ENCODE measurements around the gene STK10. TPM values are rescaled to one million over a fixed set of nuclear protein-coding genes. Genes with fewer than 3 reads are reported as not detected.

STK10 gene
- total RNA-seq, 2 donors from 2014 or later = 25.6 to 39.2 TPM

- ATAC-seq (ENCODE audit: insufficient number of reproducible peaks, low FRiP score, low read depth) (no peak), DNase-seq (ENCODE audit: low spot score) (no peak)
- Histone ChIP-seq H3K27me3 (replicated peaks; ENCODE audit: insufficient read depth) (no peaks in the 10 kb centered on the region), H3K4me1 (ENCODE audit: control insufficient read depth in 1 of 2, low read depth in 2 of 2) (no peaks in the 10 kb centered on the region), H3K36me3 (peaks cover 8% of the 10 kb centered on the region), H3K27ac (no peak overlapping the region), H3K9me3 (no peaks in the 10 kb centered on the region), H3K4me3 (no peak overlapping the region)
- no peak for TF ChIP-seq CTCF (IDR thresholded peaks at IDR 0.05)
These were observed 94.1 kb downstream of the STK10 start for GRCh38 chr5:172093965-172094364.

- no peaks in the 10 kb centered on the region for H3K9me3 ChIP-seq
- H3K36me3 ChIP-seq = peaks cover 8% of the 10 kb centered on the region
- no peak for TF ChIP-seq CTCF (IDR thresholded peaks at IDR 0.05)
- DNase-seq (ENCODE audit: low spot score) (no peak), ATAC-seq (ENCODE audit: insufficient number of reproducible peaks, low FRiP score, low read depth) (no peak)
- H3K27ac ChIP-seq = no peak overlapping the region
- no peaks in the 10 kb centered on the region for H3K27me3 ChIP-seq (replicated peaks; ENCODE audit: insufficient read depth)
- H3K4me1 ChIP-seq (ENCODE audit: control insufficient read depth in 1 of 2, low read depth in 2 of 2) = no peaks in the 10 kb centered on the region
- no peak overlapping the region for H3K4me3 ChIP-seq
These were observed 94.5 kb downstream of the STK10 start for GRCh38 chr5:172093559-172093958.

DNA sequence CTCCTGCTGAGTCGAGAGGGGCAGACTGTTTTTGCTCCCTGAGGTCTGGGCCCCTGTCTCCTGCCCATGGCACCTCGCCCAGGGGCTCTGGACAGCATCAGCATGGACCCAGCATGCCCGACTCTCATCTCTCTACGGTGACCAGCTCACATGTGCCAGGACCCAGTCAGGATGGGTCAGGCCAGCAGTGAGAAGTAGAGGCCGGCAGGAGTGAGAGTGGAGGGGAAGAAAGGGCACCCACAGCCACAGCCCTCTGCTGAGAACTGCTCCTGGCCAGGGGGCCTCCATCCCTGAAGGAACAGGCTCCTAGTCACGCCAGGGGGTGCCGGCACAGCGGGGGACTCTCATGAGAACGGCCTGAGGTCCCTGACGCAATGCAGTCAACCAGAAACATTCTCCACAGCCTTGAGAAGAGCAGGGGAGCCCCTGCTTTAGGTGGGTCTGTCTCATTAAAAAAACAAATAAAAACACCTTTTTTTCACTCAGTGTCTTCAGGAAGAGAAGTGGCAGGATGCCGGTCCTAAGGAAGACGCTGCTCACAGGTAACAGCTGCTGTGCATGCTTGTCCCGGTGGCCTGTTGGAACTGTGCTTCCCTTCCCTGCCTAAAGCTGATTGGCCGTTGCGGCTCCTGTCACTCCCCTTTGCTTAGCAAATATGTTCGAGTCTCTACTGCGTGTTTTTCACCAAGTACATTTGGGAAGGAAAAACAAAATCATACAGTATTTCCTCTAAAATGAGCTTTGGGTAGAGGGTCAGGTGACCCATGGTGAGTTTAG, 95.9 kb downstream of the STK10 start:
- H3K9me3 ChIP-seq = no peaks in the 10 kb centered on the region
- no peak overlapping the region for H3K27ac ChIP-seq
- no peak overlapping the region for H3K4me3 ChIP-seq
- H3K27me3 ChIP-seq (replicated peaks; ENCODE audit: insufficient read depth) = no peaks in the 10 kb centered on the region
- no peak for TF ChIP-seq CTCF (IDR thresholded peaks at IDR 0.05)
- H3K36me3 ChIP-seq = peaks cover 8% of the 10 kb centered on the region
- H3K4me1 ChIP-seq (ENCODE audit: control insufficient read depth in 1 of 2, low read depth in 2 of 2) = no peaks in the 10 kb centered on the region
- no peak for ATAC-seq (ENCODE audit: insufficient number of reproducible peaks, low FRiP score, low read depth)
- no peak for DNase-seq (ENCODE audit: low spot score)

- Histone ChIP-seq H3K36me3 (peaks cover 8% of the 10 kb centered on the region), H3K27me3 (replicated peaks; ENCODE audit: insufficient read depth) (no peaks in the 10 kb centered on the region), H3K4me3 (no peak overlapping the region), H3K27ac (no peak overlapping the region), H3K4me1 (ENCODE audit: control insufficient read depth in 1 of 2, low read depth in 2 of 2) (no peaks in the 10 kb centered on the region), H3K9me3 (no peaks in the 10 kb centered on the region)
- no peak for DNase-seq (ENCODE audit: low spot score)
- ATAC-seq (ENCODE audit: insufficient number of reproducible peaks, low FRiP score, low read depth) = no peak
- no peak for TF ChIP-seq CTCF (IDR thresholded peaks at IDR 0.05)
These were observed 97.0 kb downstream of the STK10 start for GRCh38 chr5:172090976-172091547.

GRCh38 chr5:172089298-172090117, 98.5 kb downstream of the STK10 start:
- ATAC-seq (ENCODE audit: insufficient number of reproducible peaks, low FRiP score, low read depth) (no peak), DNase-seq (ENCODE audit: low spot score) (no peak)
- Histone ChIP-seq H3K36me3 (peaks cover 8% of the 10 kb centered on the region), H3K4me3 (no peak overlapping the region), H3K9me3 (no peaks in the 10 kb centered on the region), H3K27me3 (replicated peaks; ENCODE audit: insufficient read depth) (no peaks in the 10 kb centered on the region), H3K27ac (no peak overlapping the region), H3K4me1 (ENCODE audit: control insufficient read depth in 1 of 2, low read depth in 2 of 2) (no peaks in the 10 kb centered on the region)
- TF ChIP-seq CTCF (IDR thresholded peaks at IDR 0.05) = no peak

Measured in thoracic aorta (tissue), 2 donors.